Epithelial cell of proximal tubule (primary cell): ENCODE measurements around the gene UHRF1. TPM values are rescaled to one million over a fixed set of nuclear protein-coding genes. Genes with fewer than 3 reads are reported as not detected.
"Not testable (repeated sequence)": the region's sequence is repeated elsewhere in the genome, so short reads cannot be mapped to it uniquely, and the experiment has no call there.

Experiments
- DNase-seq: peaks from one replicate; pipeline ENCODE4 v3.0.0-alpha.2; 2011; ENCODE audit warnings: low read depth
- H3K4me3 ChIP-seq: 2 replicates; pipeline ENCODE4 v1.5.1; 2011; ENCODE audit warnings: low read depth, mild to moderate bottlenecking, low read length
- CTCF ChIP-seq: conservative IDR thresholded peaks from 2 replicates; pipeline ENCODE4 v1.5.1; 2012; ENCODE audit warnings: low read depth, mild to moderate bottlenecking, low read length
- total RNA-seq: library from RNA; depleted of rRNA; stranded (reverse); fragments of >200 nt; gene quantifications from 2 replicates; pipeline ENCODE4 v1.2.3, GENCODE V29; 2015

UHRF1 gene
- total RNA-seq, 1 donor from 2014 or later: 81.5 TPM

- DNase-seq: no peak
- TF ChIP-seq CTCF: no peak
- no peak overlapping the region for H3K4me3 ChIP-seq
These were observed 14.0 kb downstream of the UHRF1 start for GRCh38 chr19:4923276-4923747.

DNA sequence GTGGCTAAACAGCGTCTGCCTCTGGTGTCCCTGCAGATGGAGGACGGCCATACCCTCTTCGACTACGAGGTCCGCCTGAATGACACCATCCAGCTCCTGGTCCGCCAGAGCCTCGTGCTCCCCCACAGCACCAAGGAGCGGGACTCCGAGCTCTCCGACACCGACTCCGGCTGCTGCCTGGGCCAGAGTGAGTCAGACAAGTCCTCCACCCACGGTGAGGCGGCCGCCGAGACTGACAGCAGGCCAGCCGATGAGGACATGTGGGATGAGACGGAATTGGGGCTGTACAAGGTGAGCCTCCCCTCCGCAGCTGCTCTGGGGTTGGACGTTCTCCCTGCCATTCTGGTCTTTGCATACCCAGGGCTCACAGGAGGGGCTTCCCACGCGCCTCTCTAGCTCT is 19.9 kb downstream of the UHRF1 start:
- no peak for DNase-seq
- TF ChIP-seq CTCF: no peak
- no peak overlapping the region for H3K4me3 ChIP-seq

DNA sequence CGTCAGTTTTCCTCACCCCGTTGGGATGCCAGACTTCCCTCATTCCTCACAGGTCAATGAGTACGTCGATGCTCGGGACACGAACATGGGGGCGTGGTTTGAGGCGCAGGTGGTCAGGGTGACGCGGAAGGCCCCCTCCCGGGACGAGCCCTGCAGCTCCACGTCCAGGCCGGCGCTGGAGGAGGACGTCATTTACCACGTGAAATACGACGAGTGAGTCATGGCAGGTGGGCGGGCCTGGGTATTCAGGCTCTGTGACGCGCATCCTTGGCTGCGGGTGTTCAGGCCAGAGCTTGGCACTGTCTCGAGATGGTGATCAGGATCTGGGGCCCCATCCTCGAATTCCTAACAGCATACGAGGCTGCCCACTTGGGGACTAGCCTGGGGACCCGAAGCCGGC is 21.4 kb downstream of the UHRF1 start:
- TF ChIP-seq CTCF: no peak
- H3K4me3 ChIP-seq: no peak overlapping the region
- no peak for DNase-seq

- H3K4me3 ChIP-seq: no peak overlapping the region
- no peak for TF ChIP-seq CTCF
- DNase-seq: no peak
These were observed 23.4 kb downstream of the UHRF1 start for GRCh38 chr19:4932711-4933110.

DNA sequence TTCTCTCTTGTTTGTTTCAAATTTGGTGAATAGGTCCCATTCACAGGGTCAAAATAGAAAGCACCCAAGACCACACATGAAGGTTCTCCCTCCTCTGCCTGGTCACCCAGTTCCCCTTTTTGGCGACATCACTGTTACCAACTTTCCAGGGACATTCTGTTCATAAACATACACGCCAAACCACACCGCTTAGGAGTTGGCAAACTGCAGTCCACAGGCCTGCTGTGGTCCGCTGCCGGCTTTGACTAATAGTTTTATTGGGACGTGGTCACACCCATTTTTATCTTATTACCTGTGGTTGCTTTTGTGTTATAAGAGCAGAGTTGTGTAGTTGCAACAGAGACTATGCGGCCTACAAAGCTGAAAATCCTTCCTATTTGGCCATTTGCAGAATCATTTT is 24.2 kb downstream of the UHRF1 start:
- H3K4me3 ChIP-seq: no peak overlapping the region
- no peak for TF ChIP-seq CTCF
- no peak for DNase-seq

GRCh38 chr19:4935444-4935843 is 26.1 kb downstream of the UHRF1 start:
- TF ChIP-seq CTCF: no peak
- no peak for DNase-seq
- no peak overlapping the region for H3K4me3 ChIP-seq

DNA sequence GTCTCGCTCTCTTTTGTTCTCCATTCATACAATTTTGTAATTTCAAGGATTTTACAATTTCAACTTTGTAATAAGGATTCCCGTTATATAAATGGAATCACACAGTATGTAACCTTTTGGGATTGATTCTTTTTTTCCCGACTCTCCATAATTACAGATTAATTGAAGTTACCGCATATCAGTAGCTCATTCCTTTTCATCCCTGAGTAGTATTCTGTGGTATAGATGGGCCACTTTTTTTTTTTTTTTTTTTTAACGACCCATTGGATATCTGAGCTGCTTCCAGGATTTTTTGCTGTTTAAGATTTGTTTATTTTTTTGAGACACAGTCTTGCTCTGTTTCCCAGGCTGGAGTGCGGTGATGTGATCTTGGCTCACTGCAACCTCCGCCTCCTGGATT is 27.8 kb downstream of the UHRF1 start:
- no peak for TF ChIP-seq CTCF
- no peak for DNase-seq

DNA sequence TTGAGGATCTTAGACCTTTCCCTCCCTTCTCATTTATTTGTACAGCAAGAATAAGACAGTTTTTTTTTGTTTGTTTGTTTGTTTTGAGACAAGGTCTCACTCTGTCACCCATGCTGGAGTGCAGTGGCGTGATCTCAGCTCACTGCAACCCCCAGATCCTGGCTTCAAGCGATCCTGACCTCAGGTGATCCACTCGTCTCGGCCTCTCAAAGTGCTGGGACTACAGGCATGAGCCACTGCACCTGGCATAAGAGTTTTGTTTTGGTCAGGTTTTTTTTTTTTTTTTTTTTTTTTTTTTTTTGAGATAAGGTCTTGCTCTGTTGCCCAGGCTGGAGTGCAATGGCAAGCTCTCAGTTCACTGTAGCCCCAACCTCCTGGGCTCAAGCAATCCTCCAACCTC is 29.2 kb downstream of the UHRF1 start:
- DNase-seq: not testable (repeated sequence)

More for the DNA sequence above, 27.8 kb downstream of the UHRF1 start:
- H3K4me3 ChIP-seq: no peak overlapping the region

More for the DNA sequence above, 29.2 kb downstream of the UHRF1 start:
- H3K4me3 ChIP-seq: not testable (repeated sequence)
